Frontal cortex (tissue), 4 donors: ENCODE results near the gene CDK5R2. TPM values are rescaled to one million over a fixed set of nuclear protein-coding genes. Genes with fewer than 3 reads are reported as not detected.

Source experiments
- DNase-seq, 2 donors: peaks; one replicate each; pipeline ENCODE4 v3.0.0; 2012; ENCODE audit warnings: low spot score in 2 of 2
- FAIRE-seq: peaks from 2 replicates; lab custom pipeline; 2012; peaks lifted over from hg19 to GRCh38; lab: Jason Lieb, UNC
- small RNA-seq: library from RNA; depleted of rRNA; stranded (forward); fragments of <200 nt; gene quantifications from one replicate; pipeline ENCODE3, GENCODE V24; 2014
- total RNA-seq: library from RNA; depleted of rRNA; stranded (reverse); fragments of >200 nt; gene quantifications from one replicate; pipeline ENCODE4 v1.2.3, GENCODE V29; 2014
- donor health status: control.
- donor health status: control.
- donor health status: control.

Gene CDK5R2
- total RNA-seq, 1 donor from 2014 or later: 5.3 TPM

GRCh38 chr2:219000569-219000960 lies 41.1 kb downstream of the CDK5R2 start:
- DNase-seq (no peak), FAIRE-seq (no peak)

DNA sequence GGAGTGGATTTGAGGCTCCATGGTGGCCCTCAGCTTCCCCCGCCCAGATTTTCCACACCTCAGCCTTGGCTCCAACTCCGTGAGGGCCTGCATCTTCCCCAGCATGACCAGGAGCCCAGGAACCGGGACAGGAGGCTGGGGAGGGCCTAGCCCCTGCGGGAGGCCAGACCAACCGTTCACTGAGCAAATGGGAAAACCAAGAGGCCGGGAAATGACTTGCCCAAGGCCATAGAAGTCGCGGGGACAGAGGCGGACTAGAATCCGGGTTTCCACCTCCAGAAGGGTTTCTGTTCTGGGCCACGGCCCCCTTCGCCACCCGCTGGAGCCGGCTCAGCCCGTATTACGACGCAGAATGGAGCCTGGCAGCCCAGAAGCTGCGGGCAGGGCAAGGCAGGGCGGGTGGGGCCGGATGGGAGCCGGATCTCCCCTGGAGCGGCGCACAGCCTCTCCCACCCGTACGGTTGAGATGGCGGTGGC lies 41.7 kb downstream of the CDK5R2 start:
- no peak for DNase-seq

GRCh38 chr2:219001577-219002394 lies 42.3 kb downstream of the CDK5R2 start:
- DNase-seq (peak in 1 of 2 donors; percentile 65), FAIRE-seq (no peak)

More for the DNA sequence above, 41.7 kb downstream of the CDK5R2 start:
- no peak for FAIRE-seq

DNA sequence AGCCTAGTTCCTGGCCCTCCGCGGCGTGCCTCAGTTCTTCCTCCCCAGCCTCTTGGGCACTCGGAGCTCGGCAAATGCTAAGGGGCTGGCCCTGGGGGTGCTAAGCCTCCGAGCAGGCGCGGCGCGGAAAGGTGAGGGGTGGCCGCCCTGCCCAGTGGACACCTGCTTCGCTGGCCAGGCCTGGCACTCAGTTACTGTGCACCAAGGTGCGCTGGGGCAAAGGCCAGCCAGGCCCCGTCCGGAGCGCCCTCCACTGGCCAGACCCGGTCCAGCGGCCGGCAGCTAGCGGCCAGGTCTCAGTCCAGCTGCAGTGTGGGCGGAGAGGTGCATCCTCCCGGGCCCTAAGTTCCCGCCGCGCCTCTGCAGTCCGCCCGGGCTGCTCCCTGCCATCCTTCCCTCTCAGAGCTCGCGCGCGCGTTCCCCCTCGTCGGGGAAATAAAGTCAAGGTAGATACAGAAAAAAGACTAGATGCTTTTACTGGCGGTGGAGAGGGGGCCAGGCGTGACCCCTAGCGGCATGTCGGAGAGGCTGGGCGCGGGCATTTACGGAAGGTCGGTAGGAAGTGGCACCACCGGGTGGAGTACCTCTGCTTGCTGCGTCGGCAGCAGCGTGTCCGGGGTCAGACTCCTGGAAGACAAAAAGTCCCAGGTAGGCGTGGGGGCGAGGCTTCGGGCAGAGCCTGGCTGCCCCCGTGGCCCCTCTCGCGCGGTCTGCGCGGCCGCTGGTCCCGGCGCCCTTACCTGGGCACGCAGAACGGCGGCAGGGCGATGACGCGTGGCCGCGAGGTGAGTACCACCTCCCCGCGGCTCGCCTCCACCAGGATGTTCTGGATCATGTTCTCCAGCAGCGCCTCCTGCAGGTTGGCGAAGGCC lies 43.2 kb downstream of the CDK5R2 start:
- DNase-seq: peak in 1 of 2 donors; percentile 73
- FAIRE-seq: no peak

DNA sequence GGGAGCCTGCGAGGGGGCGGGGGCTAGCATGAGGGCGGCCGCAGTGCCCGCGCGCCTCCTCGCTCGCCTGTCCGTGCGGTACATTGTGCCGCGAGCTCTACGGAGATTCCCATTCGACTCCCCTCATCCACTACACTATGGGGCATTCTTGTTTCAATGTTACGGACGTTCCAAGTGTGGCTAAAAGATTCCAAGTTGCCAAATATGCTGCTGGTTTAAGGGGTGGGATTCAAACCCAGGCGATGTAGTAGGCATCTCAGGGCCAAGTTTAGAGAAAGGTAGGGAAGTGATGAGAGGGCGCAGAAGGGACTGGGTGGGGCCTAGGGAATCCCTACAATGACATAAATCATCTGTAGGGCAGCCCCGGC lies 43.8 kb downstream of the CDK5R2 start:
- no peak for FAIRE-seq

GRCh38 chr2:219003979-219004378 lies 44.5 kb downstream of the CDK5R2 start:
- no peak for FAIRE-seq
- no peak for DNase-seq

More for the DNA sequence above, 43.8 kb downstream of the CDK5R2 start:
- no peak for DNase-seq

GRCh38 chr2:219009294-219009693 lies 49.8 kb downstream of the CDK5R2 start:
- no peak for FAIRE-seq
- no peak for DNase-seq

GRCh38 chr2:219010162-219010756 lies 50.8 kb downstream of the CDK5R2 start:
- DNase-seq (no peak), FAIRE-seq (no peak)

- DNase-seq (no peak), FAIRE-seq (no peak)
Observed at GRCh38 chr2:219010873-219011272, 51.4 kb downstream of the CDK5R2 start.

Small RNA genes lying within 50 kb of the gene (small RNA-seq; reads per million reads assigned to genes)
- gene MIR375: 3.9 reads per million, percentile 90 among the genes with 10 or more reads in this experiment
- not detected for gene RNU6-642P

Other genes starting within 250 kb of the CDK5R2 start
- gene TTLL4, start 248.8 kb upstream of the CDK5R2 start, total RNA-seq: 9.8 TPM
- gene CYP27A1, start 177.5 kb upstream of the CDK5R2 start, total RNA-seq: 2.9 TPM
- gene PRKAG3, start 127.9 kb upstream of the CDK5R2 start, total RNA-seq: not detected
- not detected for gene WNT6, start 99.9 kb upstream of the CDK5R2 start, total RNA-seq
- gene WNT10A, start 78.8 kb upstream of the CDK5R2 start, total RNA-seq: not detected
- gene FEV, start 25.5 kb downstream of the CDK5R2 start, total RNA-seq: not detected
- not detected for gene CRYBA2, start 33.8 kb downstream of the CDK5R2 start, total RNA-seq
- 0.82 TPM for gene CFAP65, start 81.8 kb downstream of the CDK5R2 start, total RNA-seq
- gene IHH, start 101.3 kb downstream of the CDK5R2 start, total RNA-seq: 0.41 TPM
- gene NHEJ1, start 201.1 kb downstream of the CDK5R2 start, total RNA-seq: 8.6 TPM
- under 0.01 TPM for gene SLC23A3, start 210.4 kb downstream of the CDK5R2 start, total RNA-seq
- gene CNPPD1, start 217.3 kb downstream of the CDK5R2 start, total RNA-seq: 32.2 TPM
- 73.4 TPM for gene RETREG2, start 218.6 kb downstream of the CDK5R2 start, total RNA-seq
- 10.2 TPM for gene ZFAND2B, start 247.1 kb downstream of the CDK5R2 start, total RNA-seq